ENCODE data around the gene FAM168A. TPM values are rescaled to one million over a fixed set of nuclear protein-coding genes. Genes with fewer than 3 reads are reported as not detected.
"Not testable (repeated sequence)": the region's sequence is repeated elsewhere in the genome, so short reads cannot be mapped to it uniquely, and the experiment has no call there.

Gene FAM168A
- total and polyA plus RNA-seq, 9 donors: 17.6 to 35.4 (median 24.8) TPM

- H3K4me1 ChIP-seq (ENCODE audit: control insufficient read depth, insufficient read depth, low read length): peaks cover 12% of the 10 kb centered on the region
- 3% methylated on average over 16 of the region's 27 CpGs for WGBS (ENCODE audit: insufficient coverage)
- H3K36me3 ChIP-seq (ENCODE audit: control insufficient read depth, insufficient read depth, low read length): no peaks in the 10 kb centered on the region
- H3K9me3 ChIP-seq (replicated peaks; ENCODE audit: control insufficient read depth, low read depth, low read length): no peaks in the 10 kb centered on the region
- peak overlapping the region; percentile 69 for H3K27ac ChIP-seq (ENCODE audit: low read length)
- no peaks in the 10 kb centered on the region for H3K27me3 ChIP-seq (ENCODE audit: control insufficient read depth, insufficient read depth, low read length)
- DNase-seq: no peak
- peak overlapping the region; percentile 96 for H3K4me3 ChIP-seq (ENCODE audit: low read length)
Measured at GRCh38 chr11:73597336-73597955, 466 bp downstream of the FAM168A start.

GRCh38 chr11:73596547-73596946, 1.4 kb downstream of the FAM168A start:
- peak overlapping the region; percentile 96 for H3K4me3 ChIP-seq (ENCODE audit: low read length)
- no peaks in the 10 kb centered on the region for H3K36me3 ChIP-seq (ENCODE audit: control insufficient read depth, insufficient read depth, low read length)
- WGBS (ENCODE audit: insufficient coverage): 75% methylated on average over 2 of the region's 2 CpGs
- no peak overlapping the region for H3K27ac ChIP-seq (ENCODE audit: low read length)
- no peak for DNase-seq
- H3K4me1 ChIP-seq (ENCODE audit: control insufficient read depth, insufficient read depth, low read length): peaks cover 12% of the 10 kb centered on the region
- H3K27me3 ChIP-seq (ENCODE audit: control insufficient read depth, insufficient read depth, low read length): no peaks in the 10 kb centered on the region
- H3K9me3 ChIP-seq (replicated peaks; ENCODE audit: control insufficient read depth, low read depth, low read length): no peaks in the 10 kb centered on the region

GRCh38 chr11:73592640-73593039, 5.3 kb downstream of the FAM168A start:
- no peak for DNase-seq
- no peaks in the 10 kb centered on the region for H3K36me3 ChIP-seq (ENCODE audit: control insufficient read depth, insufficient read depth, low read length)
- peaks cover 12% of the 10 kb centered on the region for H3K4me1 ChIP-seq (ENCODE audit: control insufficient read depth, insufficient read depth, low read length)
- no peak overlapping the region for H3K27ac ChIP-seq (ENCODE audit: low read length)
- WGBS (ENCODE audit: insufficient coverage): no CpG with 5 or more reads among the region's 3 CpGs
- no peaks in the 10 kb centered on the region for H3K9me3 ChIP-seq (replicated peaks; ENCODE audit: control insufficient read depth, low read depth, low read length)
- H3K27me3 ChIP-seq (ENCODE audit: control insufficient read depth, insufficient read depth, low read length): no peaks in the 10 kb centered on the region
- H3K4me3 ChIP-seq (ENCODE audit: low read length): no peak overlapping the region

GRCh38 chr11:73591743-73592142, 6.2 kb downstream of the FAM168A start:
- Histone ChIP-seq H3K27me3 (ENCODE audit: control insufficient read depth, insufficient read depth, low read length) (no peaks in the 10 kb centered on the region), H3K4me3 (ENCODE audit: low read length) (no peak overlapping the region), H3K4me1 (ENCODE audit: control insufficient read depth, insufficient read depth, low read length) (peaks cover 4% of the 10 kb centered on the region), H3K36me3 (ENCODE audit: control insufficient read depth, insufficient read depth, low read length) (no peaks in the 10 kb centered on the region), H3K9me3 (replicated peaks; ENCODE audit: control insufficient read depth, low read depth, low read length) (no peaks in the 10 kb centered on the region), H3K27ac (ENCODE audit: low read length) (no peak overlapping the region)
- no CpG with 5 or more reads among the region's 4 CpGs for WGBS (ENCODE audit: insufficient coverage)
- no peak for DNase-seq

- H3K36me3 ChIP-seq (ENCODE audit: control insufficient read depth, insufficient read depth, low read length): no peaks in the 10 kb centered on the region
- H3K4me1 ChIP-seq (ENCODE audit: control insufficient read depth, insufficient read depth, low read length): no peaks in the 10 kb centered on the region
- WGBS (ENCODE audit: insufficient coverage): 92% methylated on average over 2 of the region's 7 CpGs
- no peak overlapping the region for H3K27ac ChIP-seq (ENCODE audit: low read length)
- H3K4me3 ChIP-seq (ENCODE audit: low read length): no peak overlapping the region
- H3K27me3 ChIP-seq (ENCODE audit: control insufficient read depth, insufficient read depth, low read length): no peaks in the 10 kb centered on the region
- no peaks in the 10 kb centered on the region for H3K9me3 ChIP-seq (replicated peaks; ENCODE audit: control insufficient read depth, low read depth, low read length)
- no peak for DNase-seq
Measured at GRCh38 chr11:73590991-73591390, 6.9 kb downstream of the FAM168A start.

GRCh38 chr11:73586791-73587190, 11.1 kb downstream of the FAM168A start:
- H3K4me1 ChIP-seq (ENCODE audit: control insufficient read depth, insufficient read depth, low read length): no peaks in the 10 kb centered on the region
- WGBS (ENCODE audit: insufficient coverage): no CpG with 5 or more reads among the region's 1 CpG
- H3K27me3 ChIP-seq (ENCODE audit: control insufficient read depth, insufficient read depth, low read length): no peaks in the 10 kb centered on the region
- peaks cover 2% of the 10 kb centered on the region for H3K36me3 ChIP-seq (ENCODE audit: control insufficient read depth, insufficient read depth, low read length)
- H3K27ac ChIP-seq (ENCODE audit: low read length): no peak overlapping the region
- H3K9me3 ChIP-seq (replicated peaks; ENCODE audit: control insufficient read depth, low read depth, low read length): no peaks in the 10 kb centered on the region
- DNase-seq: no peak
- no peak overlapping the region for H3K4me3 ChIP-seq (ENCODE audit: low read length)

GRCh38 chr11:73585834-73586575, 11.9 kb downstream of the FAM168A start:
- H3K27ac ChIP-seq (ENCODE audit: low read length): no peak overlapping the region
- no peaks in the 10 kb centered on the region for H3K9me3 ChIP-seq (replicated peaks; ENCODE audit: control insufficient read depth, low read depth, low read length)
- H3K27me3 ChIP-seq (ENCODE audit: control insufficient read depth, insufficient read depth, low read length): no peaks in the 10 kb centered on the region
- WGBS (ENCODE audit: insufficient coverage): no CpG with 5 or more reads among the region's 1 CpG
- no peak overlapping the region for H3K4me3 ChIP-seq (ENCODE audit: low read length)
- DNase-seq: no peak
- H3K36me3 ChIP-seq (ENCODE audit: control insufficient read depth, insufficient read depth, low read length): peaks cover 3% of the 10 kb centered on the region
- H3K4me1 ChIP-seq (ENCODE audit: control insufficient read depth, insufficient read depth, low read length): no peaks in the 10 kb centered on the region

GRCh38 chr11:73584831-73585230, 13.1 kb downstream of the FAM168A start:
- Histone ChIP-seq H3K4me1 (ENCODE audit: control insufficient read depth, insufficient read depth, low read length) (no peaks in the 10 kb centered on the region), H3K27me3 (ENCODE audit: control insufficient read depth, insufficient read depth, low read length) (no peaks in the 10 kb centered on the region), H3K4me3 (ENCODE audit: low read length) (no peak overlapping the region), H3K9me3 (replicated peaks; ENCODE audit: control insufficient read depth, low read depth, low read length) (no peaks in the 10 kb centered on the region), H3K27ac (ENCODE audit: low read length) (no peak overlapping the region), H3K36me3 (ENCODE audit: control insufficient read depth, insufficient read depth, low read length) (peaks cover 3% of the 10 kb centered on the region)
- 100% methylated on average over 1 of the region's 3 CpGs for WGBS (ENCODE audit: insufficient coverage)
- no peak for DNase-seq

- H3K27ac ChIP-seq (ENCODE audit: low read length): no peak overlapping the region
- WGBS (ENCODE audit: insufficient coverage): 100% methylated on average over 2 of the region's 3 CpGs
- H3K36me3 ChIP-seq (ENCODE audit: control insufficient read depth, insufficient read depth, low read length): peaks cover 3% of the 10 kb centered on the region
- no peak overlapping the region for H3K4me3 ChIP-seq (ENCODE audit: low read length)
- no peaks in the 10 kb centered on the region for H3K9me3 ChIP-seq (replicated peaks; ENCODE audit: control insufficient read depth, low read depth, low read length)
- H3K27me3 ChIP-seq (ENCODE audit: control insufficient read depth, insufficient read depth, low read length): no peaks in the 10 kb centered on the region
- H3K4me1 ChIP-seq (ENCODE audit: control insufficient read depth, insufficient read depth, low read length): no peaks in the 10 kb centered on the region
- DNase-seq: no peak
Measured at GRCh38 chr11:73582653-73583052, 15.3 kb downstream of the FAM168A start.

- H3K4me1 ChIP-seq (ENCODE audit: control insufficient read depth, insufficient read depth, low read length); DNase-seq; H3K9me3 ChIP-seq (replicated peaks; ENCODE audit: control insufficient read depth, low read depth, low read length); H3K27ac ChIP-seq (ENCODE audit: low read length); H3K4me3 ChIP-seq (ENCODE audit: low read length); H3K27me3 ChIP-seq (ENCODE audit: control insufficient read depth, insufficient read depth, low read length); H3K36me3 ChIP-seq (ENCODE audit: control insufficient read depth, insufficient read depth, low read length): not testable (repeated sequence)
- WGBS (ENCODE audit: insufficient coverage): no CpG with 5 or more reads among the region's 1 CpG
Measured at GRCh38 chr11:73580749-73581148, 17.2 kb downstream of the FAM168A start.
